KOPT-K1 (cell line): Measurements from ENCODE around the gene ACOT8.

Experiments used
- H3K27ac ChIP-seq: fragments of 200-600 bp; sonication (generic); 2 replicates; pipeline ENCODE4 v1.5.1; 2016; ENCODE audit warnings: antibody characterized with exemption, mild to moderate bottlenecking, low read depth, low read length; ENCODE audit not compliant: poor library complexity, severe bottlenecking
- H3K36me3 ChIP-seq: fragments of 200-600 bp; sonication (generic); 2 replicates; pipeline ENCODE4 v1.5.1; 2017; ENCODE audit warnings: antibody characterized with exemption, mild to moderate bottlenecking, low read length, moderate library complexity; ENCODE audit not compliant: insufficient read depth
- H3K9me3 ChIP-seq: fragments of 200-600 bp; sonication (generic); 2 replicates; pipeline ENCODE4 v1.5.1; 2017; ENCODE audit warnings: antibody characterized with exemption, low read length, mild to moderate bottlenecking; ENCODE audit not compliant: insufficient read depth, poor library complexity, severe bottlenecking

ACOT8 gene

GRCh38 chr20:45850238-45850637 lies 7.0 kb downstream of the ACOT8 start:
- Histone ChIP-seq H3K36me3 (peaks cover 78% of the 10 kb centered on the region), H3K27ac (no peak overlapping the region), H3K9me3 (no peaks in the 10 kb centered on the region)

GRCh38 chr20:45848969-45849582 lies 8.1 kb downstream of the ACOT8 start:
- H3K27ac ChIP-seq = no peak overlapping the region
- no peaks in the 10 kb centered on the region for H3K9me3 ChIP-seq
- H3K36me3 ChIP-seq = peaks cover 82% of the 10 kb centered on the region

GRCh38 chr20:45848421-45848820 lies 8.8 kb downstream of the ACOT8 start:
- Histone ChIP-seq H3K27ac (no peak overlapping the region), H3K36me3 (peaks cover 84% of the 10 kb centered on the region), H3K9me3 (no peaks in the 10 kb centered on the region)

- no peaks in the 10 kb centered on the region for H3K9me3 ChIP-seq
- no peak overlapping the region for H3K27ac ChIP-seq
- H3K36me3 ChIP-seq = peaks cover 79% of the 10 kb centered on the region
Measured at GRCh38 chr20:45845452-45845851, 11.7 kb downstream of the ACOT8 start.

GRCh38 chr20:45843506-45843905 lies 13.7 kb downstream of the ACOT8 start:
- no peaks in the 10 kb centered on the region for H3K9me3 ChIP-seq
- no peak overlapping the region for H3K27ac ChIP-seq
- peaks cover 65% of the 10 kb centered on the region for H3K36me3 ChIP-seq

GRCh38 chr20:45842169-45842812 lies 14.9 kb downstream of the ACOT8 start:
- Histone ChIP-seq H3K36me3 (peaks cover 58% of the 10 kb centered on the region), H3K27ac (no peak overlapping the region), H3K9me3 (no peaks in the 10 kb centered on the region)

GRCh38 chr20:45841407-45842129 lies 15.6 kb downstream of the ACOT8 start:
- Histone ChIP-seq H3K9me3 (no peaks in the 10 kb centered on the region), H3K27ac (no peak overlapping the region), H3K36me3 (peaks cover 53% of the 10 kb centered on the region)

- Histone ChIP-seq H3K9me3 (no peaks in the 10 kb centered on the region), H3K36me3 (peaks cover 44% of the 10 kb centered on the region), H3K27ac (no peak overlapping the region)
Measured at GRCh38 chr20:45840700-45841198, 16.4 kb downstream of the ACOT8 start.

GRCh38 chr20:45836841-45837240 lies 20.4 kb downstream of the ACOT8 start:
- H3K9me3 ChIP-seq = no peaks in the 10 kb centered on the region
- H3K36me3 ChIP-seq = peaks cover 5% of the 10 kb centered on the region; the same call in 1 of the 2 replicates
- no peak overlapping the region for H3K27ac ChIP-seq

- H3K9me3 ChIP-seq = no peaks in the 10 kb centered on the region
- no peak overlapping the region for H3K27ac ChIP-seq
- no peaks in the 10 kb centered on the region for H3K36me3 ChIP-seq
Measured at GRCh38 chr20:45835825-45836224, 21.4 kb downstream of the ACOT8 start.

GRCh38 chr20:45835329-45835765 lies 21.8 kb downstream of the ACOT8 start:
- Histone ChIP-seq H3K9me3 (no peaks in the 10 kb centered on the region), H3K27ac (no peak overlapping the region), H3K36me3 (no peaks in the 10 kb centered on the region)

GRCh38 chr20:45834797-45835161 lies 22.4 kb downstream of the ACOT8 start:
- no peaks in the 10 kb centered on the region for H3K9me3 ChIP-seq
- H3K27ac ChIP-seq = no peak overlapping the region
- H3K36me3 ChIP-seq = no peaks in the 10 kb centered on the region

- H3K27ac ChIP-seq = no peak overlapping the region
- H3K36me3 ChIP-seq = no peaks in the 10 kb centered on the region
- no peaks in the 10 kb centered on the region for H3K9me3 ChIP-seq
Measured at GRCh38 chr20:45833883-45834796, 23.1 kb downstream of the ACOT8 start.

GRCh38 chr20:45833030-45833882 lies 23.9 kb downstream of the ACOT8 start, which contains the start of gene SNX21:
TSS of gene SNX21 (plus strand) at chr20:45833799. CDS start at chr20:45833920, 121 bp downstream.
- Histone ChIP-seq H3K36me3 (no peaks in the 10 kb centered on the region), H3K27ac (no peak within 1 kb of the TSS), H3K9me3 (no peaks in the 10 kb centered on the region)
